Measurements from ENCODE around the gene NACC2. TPM values are rescaled to one million over a fixed set of nuclear protein-coding genes. Genes with fewer than 3 reads are reported as not detected.

NACC2 gene
- total and polyA plus RNA-seq, 9 of the 15 experiments (the other 6 are each of a cell fraction or from before 2014, with no cell fraction given): 0.70 to 25.1 (median 5.6) TPM

GRCh38 chr9:136002881-136003280 lies 92.2 kb downstream of the NACC2 start:
- Histone ChIP-seq H2AFZ (ENCODE audit: low read depth, low read length) (no peak overlapping the region), H3K27ac (ENCODE audit: extremely low read depth, low read depth, low read length) (no peak overlapping the region), H3K27me3 (ENCODE audit: control insufficient read depth in 2 of 2, insufficient read depth in 2 of 2, low read length in 2 of 2) (no peaks in the 10 kb centered on the region), H3K4me2 (ENCODE audit: insufficient read depth, low read length) (no peak overlapping the region), H3K36me3 (ENCODE audit: control insufficient read depth, insufficient read depth, low read length) (0 out of 3 replicates have a peak, but pooled peaks cover 3% of the 10 kb centered on the region), H3K4me1 (replicated peaks in 1 of 2; ENCODE audit: control insufficient read depth in 2 of 2, insufficient read depth in 2 of 2, low read length in 2 of 2) (peaks cover 7 to 62% of the 10 kb centered on the region in 2 experiments), H3K9me3 (replicated peaks; ENCODE audit: control insufficient read depth, insufficient read depth, low read depth, low read length) (no peaks in the 10 kb centered on the region), H3K79me2 (ENCODE audit: control insufficient read depth, insufficient read depth, low read length) (no peaks in the 10 kb centered on the region), H4K20me1 (replicated peaks; ENCODE audit: control insufficient read depth, insufficient read depth, low read length) (no peaks in the 10 kb centered on the region; the same call in 1 of the 2 replicates), H3K9ac (ENCODE audit: insufficient read depth in 1 of 2, low read depth in 2 of 2, low read length in 2 of 2) (no peak overlapping the region), H3K4me3 (no peak overlapping the region), H3K9me1 (ENCODE audit: control insufficient read depth, insufficient read depth, low read length) (peaks cover 9% of the 10 kb centered on the region)
- DNase-seq (ENCODE audit: extremely low read depth in 1 of 4, low spot score in 3 of 4) (no peak), ATAC-seq (no peak), FAIRE-seq (no peak)
- TF ChIP-seq FOS (IDR thresholded peaks at IDR 0.05; ENCODE audit: extremely low read depth, insufficient read length) (no peak), USF1 (CRISPR knock-in tag; IDR thresholded peaks at IDR 0.05) (peak; percentile 43; the same call in 1 of the 2 replicates)
- TF ChIP-seq, protein P1, sequence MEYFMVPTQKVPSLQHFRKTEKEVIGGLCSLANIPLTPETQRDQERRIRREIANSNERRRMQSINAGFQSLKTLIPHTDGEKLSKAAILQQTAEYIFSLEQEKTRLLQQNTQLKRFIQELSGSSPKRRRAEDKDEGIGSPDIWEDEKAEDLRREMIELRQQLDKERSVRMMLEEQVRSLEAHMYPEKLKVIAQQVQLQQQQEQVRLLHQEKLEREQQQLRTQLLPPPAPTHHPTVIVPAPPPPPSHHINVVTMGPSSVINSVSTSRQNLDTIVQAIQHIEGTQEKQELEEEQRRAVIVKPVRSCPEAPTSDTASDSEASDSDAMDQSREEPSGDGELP (CRISPR knock-in tag; IDR thresholded peaks at IDR 0.05; ENCODE audit: borderline replicate concordance): 0 out of 2 replicates have a peak, but pooled peaks have one; percentile 13
- 64% methylated on average over 4 of the region's 10 CpGs for WGBS (ENCODE audit: insufficient coverage, low coverage, missing lambda C conversion rate)
- in situ Hi-C loops (cut with MboI): no loop called here
- intact Hi-C loops (cut with micrococcal nuclease): no loop called here
- ChIA-PET CTCF (ENCODE audit: low intra/inter-chr PET ratio) (no interaction called here), POLR2A (interaction anchor here (0.6 to 1.1 kb wide), 3 partner anchors 9 to 256 kb away, joined by 3 to 4 read pairs (median 3); no protein-coding TSS in a partner anchor)
- no TSS peak for BruUV-seq (replicated peaks)

Data from K562 (cell line).